Right lobe of liver (tissue), 4 donors: ENCODE results near the gene ARHGEF16.

Experiments used
- CTCF ChIP-seq, 4 donors: fragments of 200-600 bp in 3 of 4; fragments of 450-650 bp in 1 of 4; IDR thresholded peaks; one replicate each; pipeline versions ENCODE4 v1.5.1 to v1.8.0; 2016 to 2022; ENCODE audit warnings: antibody characterized with exemption in 4 of 4, mild to moderate bottlenecking in 2 of 4
- POLR2A ChIP-seq: fragments of 450-650 bp; IDR thresholded peaks from one replicate; pipeline ENCODE4 v1.6.1; 2017; ENCODE audit warnings: antibody characterized with exemption, mild to moderate bottlenecking
- donor health status: DM: no; HTN: no; CAD: no.
- donor health status: DM: no; HTN: no; CAD: no.
- donor health status: DM: no; HTN: yes; CAD: no.

- TF ChIP-seq CTCF (IDR thresholded peaks at IDR 0.05) (no peak), POLR2A (no peak)
Observed at GRCh38 chr1:3524556-3525203, 70.2 kb downstream of the ARHGEF16 start.
